Middle frontal gyrus (tissue), 1 donor: ENCODE measurements around the gene ANKRD31.
"Not testable (repeated sequence)": the region's sequence is repeated elsewhere in the genome, so short reads cannot be mapped to it uniquely, and the experiment has no call there.

Source experiments
- DNase-seq: peaks from one replicate; pipeline ENCODE4 v3.0.0-alpha.2; 2015; ENCODE audit warnings: low spot score; ENCODE audit errors: extremely low spot score

The ANKRD31 gene

DNA sequence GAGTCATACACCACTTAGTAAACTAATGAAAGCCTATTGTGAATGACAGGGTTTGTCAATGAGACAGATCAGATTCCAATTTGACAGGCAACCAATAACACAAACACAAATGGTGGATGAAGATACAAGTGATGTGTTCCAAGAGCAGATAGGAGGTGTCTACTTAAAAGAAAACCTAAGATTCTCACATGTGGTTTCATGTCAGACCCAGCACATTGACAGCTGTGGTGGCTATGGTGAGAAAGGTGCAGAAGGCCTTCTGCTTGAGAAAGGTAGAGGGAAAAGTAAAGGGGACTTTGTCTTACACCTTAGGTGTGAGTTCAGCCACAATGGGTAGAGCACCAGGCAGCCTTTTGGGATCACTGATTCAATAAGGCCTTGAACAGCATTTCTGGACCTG lies 11.2 kb downstream of the ANKRD31 start:
- DNase-seq, result no peak

DNA sequence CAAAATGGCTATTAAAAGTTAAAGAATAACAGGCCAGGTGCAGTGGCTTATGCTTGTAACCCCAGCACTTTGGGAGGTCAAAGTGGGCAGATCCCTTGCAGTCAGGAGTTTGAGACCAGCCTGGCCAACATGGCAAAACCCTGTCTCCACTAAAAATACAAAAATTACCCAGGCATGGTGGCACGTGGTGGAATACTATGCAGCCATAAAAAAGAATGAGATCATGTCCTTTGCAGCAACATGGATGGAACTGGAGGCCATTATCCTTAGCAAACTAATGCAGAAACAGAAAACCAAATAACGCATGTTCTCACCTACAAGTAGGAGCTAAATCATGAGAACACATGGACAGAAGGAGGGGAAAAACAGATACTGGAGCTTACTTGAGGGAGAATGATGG lies 15.9 kb downstream of the ANKRD31 start:
- not testable (repeated sequence) for DNase-seq

DNA sequence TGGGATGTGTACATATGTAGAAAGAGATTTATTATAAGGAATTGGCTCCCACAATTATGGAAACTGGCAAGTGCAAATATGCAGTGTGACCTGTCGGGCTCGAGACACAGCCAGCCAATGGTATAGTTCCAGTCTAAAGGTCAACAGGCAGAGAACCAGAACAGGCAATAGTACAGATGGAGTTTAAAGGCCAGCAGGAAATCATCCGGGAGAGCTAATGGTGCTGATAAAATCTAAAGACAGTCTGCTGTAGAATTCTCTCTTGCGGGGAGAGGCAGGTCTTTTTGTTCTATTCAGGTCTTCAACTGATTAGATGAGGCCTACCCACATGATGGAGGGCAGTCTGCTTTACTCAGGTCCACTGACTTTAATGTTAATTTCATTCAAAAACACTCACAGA lies 21.8 kb downstream of the ANKRD31 start:
- no peak for DNase-seq

DNA sequence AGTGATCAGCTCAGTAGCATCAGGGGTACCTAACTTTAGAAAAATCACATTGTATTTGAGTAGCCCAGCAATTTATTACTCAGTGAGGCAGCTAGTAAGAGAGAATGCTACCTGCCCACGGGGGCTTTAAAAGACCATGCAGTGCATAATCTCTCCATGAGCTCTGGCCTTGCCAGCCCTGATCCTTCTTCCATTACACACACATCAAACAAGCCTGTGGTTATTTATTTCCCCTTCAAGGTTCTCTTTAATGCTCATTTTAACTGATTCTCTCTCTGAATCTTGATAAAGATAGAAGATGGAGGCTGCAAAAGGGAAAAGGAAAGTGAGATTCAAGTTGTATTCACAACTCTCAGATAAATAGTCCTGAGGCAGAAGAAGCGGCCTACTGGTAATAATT lies 22.3 kb downstream of the ANKRD31 start:
- DNase-seq, result no peak

DNA sequence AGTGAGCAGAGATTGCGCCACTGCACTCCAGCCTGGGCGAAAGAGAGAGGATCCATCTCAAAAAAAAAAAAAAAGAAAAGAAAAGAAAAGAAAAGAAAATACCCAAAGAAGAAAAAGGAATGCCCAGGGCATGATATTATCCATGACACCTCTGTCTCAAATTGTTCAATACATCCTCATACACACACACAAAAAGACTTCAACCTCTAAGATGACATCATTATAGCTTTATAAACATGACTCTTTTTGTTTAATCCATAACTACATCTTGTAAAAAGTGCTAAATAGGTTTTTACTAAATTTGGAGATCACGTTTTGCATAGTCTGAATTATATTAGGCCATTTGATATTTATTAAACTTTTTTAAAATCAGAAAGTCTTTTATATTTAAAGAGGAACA lies 33.1 kb downstream of the ANKRD31 start:
- DNase-seq, result no peak

DNA sequence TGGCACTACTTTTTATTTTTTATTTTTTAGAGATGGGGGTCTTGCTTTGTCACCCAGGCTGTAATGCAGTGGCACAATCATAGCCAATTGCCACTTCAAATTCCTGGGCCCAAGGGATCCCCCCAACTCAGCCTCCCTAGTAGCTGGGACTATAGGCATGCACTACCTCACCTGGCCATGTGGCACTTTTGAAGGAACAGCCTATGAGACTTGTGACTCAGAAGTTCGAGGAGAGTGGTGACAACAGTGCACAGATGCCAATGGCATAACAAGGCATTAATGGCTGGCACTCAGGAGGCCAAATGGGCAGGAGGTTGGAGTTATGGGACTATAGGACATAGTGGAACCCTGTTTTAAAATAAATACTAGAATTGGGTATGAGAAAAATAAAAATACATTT lies 33.7 kb downstream of the ANKRD31 start:
- no peak for DNase-seq

DNA sequence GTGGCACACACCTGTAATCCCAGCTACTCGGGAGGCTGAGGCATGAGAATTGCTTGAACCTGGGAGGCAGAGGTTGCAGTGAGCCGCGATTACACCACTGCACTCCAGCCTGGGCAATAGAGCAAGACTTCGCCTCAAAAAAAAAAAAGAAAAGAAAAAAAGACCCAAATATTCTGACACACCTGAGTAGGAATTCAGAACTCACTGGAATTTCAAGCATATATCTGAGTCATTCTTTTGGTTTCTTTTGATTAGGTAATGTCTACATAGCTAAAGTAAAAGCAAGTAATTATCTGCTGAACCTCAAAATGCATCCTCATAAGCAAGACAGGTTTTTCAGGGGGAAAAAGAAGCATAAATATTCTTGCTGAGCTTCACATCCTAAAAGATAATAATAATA lies 35.9 kb downstream of the ANKRD31 start:
- DNase-seq, result no peak

DNA sequence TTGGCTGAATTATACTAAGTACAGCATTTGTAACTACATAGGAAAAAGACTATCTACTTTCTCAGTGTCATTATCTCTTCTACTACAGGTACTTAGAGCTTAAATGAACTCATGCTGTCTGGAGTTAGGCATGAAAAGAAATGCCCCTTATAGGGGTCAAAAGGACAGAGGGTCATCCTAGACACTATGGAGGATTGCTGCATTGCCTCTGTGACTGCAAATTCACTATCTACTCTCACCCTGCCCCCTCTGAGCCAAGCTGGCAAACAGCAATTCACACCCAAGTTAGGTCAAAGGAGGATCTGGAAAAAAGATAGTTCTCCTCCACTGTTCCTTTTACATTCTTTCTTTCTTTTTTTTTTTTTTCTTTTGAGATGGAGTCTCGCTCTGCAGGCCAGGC lies 36.7 kb downstream of the ANKRD31 start:
- no peak for DNase-seq

DNA sequence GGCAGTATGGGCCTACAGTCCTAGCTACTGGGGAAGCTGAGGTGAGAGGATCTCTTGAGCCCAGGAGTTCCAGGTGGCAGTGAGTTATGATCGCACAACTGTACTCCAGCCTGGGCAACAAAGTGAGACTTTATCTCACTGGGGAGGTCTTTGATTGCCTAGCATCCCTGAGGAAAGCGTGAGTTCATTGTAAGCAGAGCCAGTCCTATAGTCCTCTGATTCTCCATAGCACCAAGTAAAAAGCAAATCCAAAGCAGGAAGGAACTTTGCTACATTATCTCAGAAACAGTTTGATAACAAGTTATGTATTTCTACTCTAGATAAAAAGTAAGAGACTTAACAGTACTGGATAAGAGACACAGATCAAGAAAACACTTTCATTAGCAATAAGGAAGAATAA lies 37.6 kb downstream of the ANKRD31 start:
- no peak for DNase-seq

DNA sequence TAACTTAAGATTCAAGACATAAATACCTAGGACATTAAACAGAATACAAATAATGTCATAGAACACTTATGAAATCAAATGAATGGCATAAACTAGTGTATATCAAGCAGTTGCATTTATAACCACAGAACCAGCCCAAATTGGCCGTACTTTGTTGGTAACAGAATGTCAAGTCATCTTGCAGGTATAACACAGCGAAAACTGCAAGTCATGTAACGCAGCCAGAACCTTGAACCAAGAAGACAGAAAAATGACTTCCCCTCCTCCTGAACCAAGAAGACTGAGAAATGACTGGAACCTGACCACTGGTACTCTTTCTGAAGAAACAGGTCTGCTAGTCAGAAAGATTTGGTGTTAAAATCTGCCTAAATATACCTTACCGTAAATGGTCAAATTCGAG lies 38.9 kb downstream of the ANKRD31 start:
- no peak for DNase-seq

DNA sequence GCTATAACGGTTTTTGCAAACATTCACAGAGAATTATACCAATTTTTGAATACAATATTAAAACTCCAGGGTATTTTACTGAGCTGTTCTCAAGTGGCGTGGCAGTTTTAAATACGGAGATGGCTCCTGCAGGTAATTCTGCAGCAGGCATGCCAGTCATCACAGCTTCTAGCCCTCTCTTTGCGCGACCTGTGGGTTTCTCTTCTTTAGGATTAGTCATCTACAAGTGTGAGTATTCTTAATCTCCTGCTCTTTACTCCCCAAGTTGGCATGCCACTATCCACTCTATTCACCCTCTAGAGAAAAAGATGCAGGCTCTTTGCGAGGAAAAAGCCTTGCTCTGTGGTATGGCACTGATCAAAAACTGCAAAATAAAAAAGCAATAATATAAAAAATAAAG lies 43.9 kb downstream of the ANKRD31 start:
- DNase-seq, result no peak

DNA sequence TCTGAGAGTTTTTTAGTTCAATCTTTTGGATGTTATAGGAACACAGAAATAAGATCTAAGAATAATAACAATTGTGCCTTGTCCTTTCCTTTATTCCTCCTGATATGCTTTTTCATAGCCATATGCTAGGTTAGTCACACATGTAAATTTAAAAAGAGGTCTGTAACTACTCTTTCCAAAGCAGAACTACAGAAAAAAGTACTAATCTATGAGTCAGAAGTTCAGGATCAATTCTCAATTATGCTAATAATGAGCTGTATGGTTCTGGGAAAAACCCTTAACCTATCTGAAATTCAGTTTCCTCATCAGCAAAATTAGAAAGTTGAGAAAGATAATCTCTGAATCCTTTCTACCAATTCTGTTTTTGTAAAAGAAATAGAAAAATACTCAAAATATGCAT lies 44.4 kb downstream of the ANKRD31 start:
- no peak for DNase-seq

DNA sequence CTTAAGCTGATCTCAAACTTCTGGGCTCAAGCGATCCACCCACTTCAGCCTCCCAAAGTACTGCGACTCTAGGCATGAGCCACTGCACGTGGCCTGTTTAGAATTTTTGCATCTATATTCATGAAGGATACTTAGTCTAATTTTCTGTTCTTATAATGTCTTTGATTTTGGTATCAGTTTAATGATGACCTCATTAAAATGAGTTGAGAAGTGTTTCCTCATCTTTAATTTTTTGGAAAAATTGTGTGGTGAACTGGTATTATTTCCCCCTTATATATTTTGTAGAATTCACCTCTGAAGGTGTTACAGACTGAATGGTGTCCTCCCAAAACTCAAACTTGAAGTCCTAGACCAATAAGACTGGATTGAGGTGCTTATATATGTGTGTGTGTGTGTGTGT lies 46.5 kb downstream of the ANKRD31 start:
- no peak for DNase-seq

DNA sequence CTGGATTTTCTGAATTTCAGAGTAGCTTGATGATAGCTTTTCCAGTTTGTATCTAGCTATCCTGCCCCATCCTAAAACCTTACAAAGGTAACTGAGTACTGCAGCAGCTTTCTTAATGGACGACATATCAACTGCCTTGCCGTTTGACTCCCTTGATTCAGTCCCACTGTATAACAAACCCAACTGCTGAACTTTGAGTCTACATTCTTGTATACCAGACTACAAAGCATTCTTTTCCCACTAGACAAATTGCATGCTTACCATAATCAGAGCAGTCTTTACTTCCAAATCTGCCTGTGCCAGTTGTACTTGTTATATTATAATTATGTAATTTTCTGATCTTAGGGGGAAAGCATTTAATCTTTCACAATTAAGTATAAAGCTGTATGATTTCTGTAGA lies 47.3 kb downstream of the ANKRD31 start:
- DNase-seq, result no peak

DNA sequence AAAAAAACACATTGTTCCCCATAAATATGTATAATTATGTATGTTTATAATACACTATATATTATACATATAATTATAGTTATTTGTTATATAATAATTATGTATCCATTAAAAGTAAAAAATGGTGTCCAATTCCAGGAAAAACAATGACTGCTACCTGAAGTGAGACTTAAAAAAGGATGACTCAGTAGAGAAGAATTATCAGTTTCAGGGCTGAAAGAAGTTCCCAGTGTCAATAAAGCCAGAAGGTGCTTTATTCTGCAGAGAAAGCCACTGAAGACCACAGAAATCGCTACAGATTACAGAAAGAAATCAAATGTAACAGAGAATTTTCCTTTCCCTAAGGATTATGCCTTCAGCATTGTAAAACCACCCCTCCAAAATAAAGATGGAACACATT lies 50.9 kb downstream of the ANKRD31 start:
- no peak for DNase-seq

DNA sequence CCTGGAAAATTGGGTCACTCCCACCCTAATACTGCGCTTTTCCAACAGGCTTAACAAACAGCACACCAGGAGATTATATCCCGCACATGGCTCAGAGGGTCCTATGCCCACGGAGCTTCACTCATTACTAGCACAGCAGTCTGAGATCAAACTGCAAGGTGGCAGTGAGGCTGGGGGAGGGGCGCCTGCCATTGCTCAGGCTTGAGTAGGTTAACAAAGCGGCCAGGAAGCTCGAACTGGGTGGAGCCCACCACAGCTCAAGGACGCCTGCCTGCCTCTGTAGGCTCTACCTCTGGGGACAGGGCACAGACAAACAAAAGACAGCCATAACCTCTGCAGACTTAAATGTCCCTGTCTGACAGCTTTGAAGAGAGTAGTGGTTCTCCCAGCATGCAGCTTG lies 60.7 kb downstream of the ANKRD31 start:
- not testable (repeated sequence) for DNase-seq

DNA sequence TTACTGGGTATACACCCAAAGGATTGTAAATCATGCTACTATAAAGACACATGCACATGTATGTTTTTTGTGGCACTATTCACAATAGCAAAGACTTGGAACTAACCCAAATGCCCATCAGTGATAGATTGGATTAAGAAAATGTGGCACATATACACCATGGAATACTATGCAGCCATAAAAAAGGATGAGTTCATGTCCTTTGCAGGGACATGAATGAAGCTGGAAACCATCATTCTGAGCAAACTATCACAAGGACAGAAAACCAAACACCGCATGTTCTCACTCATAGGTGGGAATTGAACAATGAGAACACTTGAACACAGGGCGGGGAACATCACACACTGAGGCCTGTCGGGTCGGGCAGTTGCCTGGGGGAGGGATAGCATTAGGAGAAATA lies 61.8 kb downstream of the ANKRD31 start:
- DNase-seq, result not testable (repeated sequence)

DNA sequence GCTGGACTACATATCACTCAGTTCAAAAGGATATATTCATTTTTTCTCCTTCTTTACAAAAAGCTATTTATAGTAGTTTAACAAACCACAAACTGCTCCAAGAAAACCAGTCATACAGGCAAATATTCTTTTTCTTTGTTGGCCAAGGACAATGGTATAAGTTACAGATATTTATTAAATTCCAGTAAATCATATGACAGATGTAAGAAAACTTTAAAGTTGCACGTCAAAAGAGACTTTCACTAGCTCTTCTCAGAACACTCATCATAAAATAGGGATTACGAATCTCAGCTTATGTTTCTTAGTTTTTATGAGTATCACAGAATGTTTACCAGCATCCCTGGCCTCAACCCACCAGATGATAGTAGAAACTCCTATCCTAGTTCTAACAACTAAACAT lies 67.2 kb downstream of the ANKRD31 start:
- DNase-seq, result no peak

DNA sequence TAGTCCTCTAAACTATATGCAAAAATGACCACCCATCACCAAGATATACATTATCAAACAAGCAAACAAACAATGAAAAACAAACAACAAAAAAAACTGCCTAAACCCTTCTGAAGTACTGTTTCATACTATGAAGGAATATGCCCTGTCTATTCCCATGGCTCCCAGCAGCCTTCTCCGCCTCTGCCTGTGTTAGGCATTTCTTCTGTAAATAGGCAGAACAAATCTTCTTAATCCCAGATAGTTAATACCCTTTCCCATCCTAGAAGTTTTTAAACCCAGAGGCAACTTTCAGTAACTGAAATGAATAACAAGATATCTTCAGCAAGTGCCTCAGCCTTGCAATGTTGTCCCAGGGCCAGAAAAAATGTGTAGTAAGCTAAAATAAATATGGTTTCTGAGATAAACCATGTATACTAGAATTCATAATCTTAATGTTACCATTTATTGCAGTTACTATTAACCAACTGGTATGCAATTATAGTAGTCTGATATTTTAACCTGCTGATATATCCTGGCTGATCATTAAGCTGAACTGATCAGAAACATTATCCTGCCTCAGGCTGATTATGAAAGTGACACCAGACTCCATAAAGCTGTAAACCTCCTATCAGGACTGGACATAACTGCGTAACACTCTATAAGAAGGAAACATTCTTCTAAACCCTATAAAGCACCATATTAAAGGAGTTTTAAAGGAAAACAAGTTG lies 68.5 kb downstream of the ANKRD31 start:
- DNase-seq, result no peak

DNA sequence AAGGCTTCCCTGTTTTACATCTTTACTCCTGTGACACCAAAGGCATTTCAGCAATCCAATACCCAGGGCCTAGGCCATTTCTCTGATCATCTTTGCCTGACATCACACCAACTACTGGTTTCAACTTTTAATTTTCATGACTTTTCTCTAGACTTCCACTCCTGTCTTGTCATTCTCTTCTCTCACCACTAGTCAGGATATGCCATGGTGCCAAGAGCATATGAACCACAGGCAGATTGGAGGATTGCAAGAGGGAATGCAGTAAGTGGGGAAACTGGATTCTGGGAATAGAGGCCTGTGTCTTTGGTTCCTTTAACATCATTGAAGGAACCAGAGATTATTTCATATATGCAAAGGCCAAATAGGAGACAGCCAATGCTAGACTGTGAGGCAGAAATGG lies 69.3 kb downstream of the ANKRD31 start:
- no peak for DNase-seq

DNA sequence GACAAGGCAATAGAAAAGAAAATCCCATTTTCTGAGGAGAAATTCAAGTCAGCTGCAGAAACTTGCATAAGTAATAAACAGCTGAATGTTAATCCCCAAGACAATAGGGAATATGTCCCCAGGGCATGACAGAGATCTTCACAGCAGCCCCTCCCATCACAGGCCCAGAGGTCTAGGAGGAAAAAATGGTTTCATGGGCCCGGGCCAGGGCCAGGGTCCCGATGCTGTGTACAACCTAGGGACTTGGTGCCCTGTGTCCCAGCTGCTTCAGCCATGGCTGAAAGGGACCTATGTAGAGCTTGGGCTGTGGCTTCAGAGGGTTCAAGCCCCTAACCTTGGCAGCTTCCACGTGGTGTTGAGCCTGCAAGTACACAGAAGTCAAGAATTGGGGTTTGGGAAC lies 75.2 kb downstream of the ANKRD31 start:
- DNase-seq, result not testable (repeated sequence)

DNA sequence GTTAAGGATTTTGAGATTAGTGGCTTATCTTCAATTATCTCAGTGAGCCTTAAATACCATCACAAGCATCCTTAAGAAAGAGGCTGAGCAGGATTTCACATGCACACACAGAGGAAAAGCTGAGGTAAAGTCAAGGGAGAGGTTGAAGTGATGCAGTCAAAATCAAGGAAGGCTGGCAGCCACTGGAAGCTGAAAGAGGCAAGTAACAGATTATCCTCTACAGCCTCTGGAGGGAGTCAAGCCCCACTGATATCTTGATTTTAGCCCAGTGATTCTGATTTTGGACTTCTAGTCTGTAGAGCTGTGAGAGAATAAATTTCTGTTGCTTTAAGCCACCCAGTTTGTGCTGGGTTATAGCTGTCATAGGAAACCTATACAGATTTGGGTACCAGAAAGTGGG lies 80.1 kb downstream of the ANKRD31 start:
- no peak for DNase-seq

DNA sequence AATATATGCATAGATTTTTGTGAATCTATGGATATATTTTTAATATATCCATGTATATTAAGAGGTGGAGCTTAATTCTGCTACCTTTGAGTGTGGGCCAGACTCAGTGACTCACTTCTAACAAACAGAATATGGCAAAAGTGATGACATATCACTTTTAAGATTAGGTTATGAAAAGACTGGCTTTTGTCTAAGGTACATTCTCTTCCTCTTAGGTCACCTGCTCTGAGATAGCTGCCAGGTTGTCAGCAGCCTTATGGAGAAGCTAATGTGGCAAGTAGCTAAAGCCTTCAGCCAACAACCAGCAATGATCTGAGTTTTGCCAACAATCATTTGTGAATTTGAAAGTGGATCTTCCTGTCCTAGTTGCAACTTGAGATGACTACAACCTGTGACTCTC lies 83.8 kb downstream of the ANKRD31 start:
- no peak for DNase-seq

DNA sequence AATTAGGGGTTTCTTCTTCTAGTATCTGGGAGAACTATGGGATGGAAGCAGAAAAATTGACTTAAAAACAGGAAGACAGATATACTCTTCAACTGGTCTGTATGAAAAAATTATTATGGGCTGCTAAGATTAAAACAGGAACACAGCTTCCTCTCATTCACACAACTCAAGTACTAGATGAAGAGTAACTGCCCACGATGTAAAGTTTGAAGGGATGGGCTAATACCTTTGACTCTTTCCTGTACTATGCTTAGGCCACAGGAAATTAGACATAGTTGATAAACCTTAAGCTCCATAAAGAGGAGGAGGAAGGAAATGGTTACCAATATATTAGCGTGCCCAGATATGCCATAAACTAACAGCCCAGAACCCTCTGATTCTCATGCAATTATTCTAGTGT lies 88.6 kb downstream of the ANKRD31 start:
- DNase-seq, result no peak
